GM23338 (cell line): ENCODE data around the gene ZNF280D. TPM values are rescaled to one million over a fixed set of nuclear protein-coding genes. Genes with fewer than 3 reads are reported as not detected.

ENCODE experiments used
- ATAC-seq: fragments of 200-7000 bp; cut with Tn5 transposase; 3 replicates; pipeline ENCODE4 v1.9.1; 2020
- DNase-seq: peaks from one replicate; pipeline ENCODE4 v3.0.0-alpha.2; 2015; ENCODE audit warnings: low spot score
- H2AFZ ChIP-seq: fragments of 200-600 bp; sonication (generic); 2 replicates; pipeline ENCODE4 v1.8.0; 2016; ENCODE audit warnings: antibody characterized with exemption, mild to moderate bottlenecking, moderate library complexity
- H3F3A ChIP-seq: fragments of 200-600 bp; sonication (generic); replicated peaks from 2 replicates; pipeline ENCODE4 v1.8.0; 2017; ENCODE audit warnings: antibody characterized with exemption, mixed run types, low read depth
- H3K27ac ChIP-seq: fragments of 200-600 bp; sonication (generic); 2 replicates; pipeline ENCODE4 v1.6.1; 2016; ENCODE audit warnings: low read depth
- H3K27me3 ChIP-seq: fragments of 200-600 bp; sonication (generic); 2 replicates; pipeline ENCODE4 v1.8.0; 2016; ENCODE audit warnings: mild to moderate bottlenecking, mixed run types, moderate library complexity; ENCODE audit not compliant: insufficient read depth
- H3K36me3 ChIP-seq: fragments of 200-600 bp; sonication (generic); 2 replicates; pipeline ENCODE4 v1.8.0; 2016; ENCODE audit warnings: mild to moderate bottlenecking; ENCODE audit not compliant: insufficient read depth
- H3K4me1 ChIP-seq: fragments of 200-600 bp; sonication (generic); 2 replicates; pipeline ENCODE4 v1.8.0; 2016; ENCODE audit warnings: mild to moderate bottlenecking, moderate library complexity; ENCODE audit not compliant: insufficient read depth
- H3K4me2 ChIP-seq: fragments of 200-600 bp; sonication (generic); 2 replicates; pipeline ENCODE4 v1.7.1; 2017; ENCODE audit warnings: mixed run types
- H3K4me3 ChIP-seq: fragments of 200-600 bp; sonication (generic); 2 replicates; pipeline ENCODE4 v1.6.1; 2016; ENCODE audit warnings: mixed run types
- H3K79me2 ChIP-seq: fragments of 200-600 bp; sonication (generic); replicated peaks from 2 replicates; pipeline ENCODE4 v1.8.0; 2017; ENCODE audit warnings: mild to moderate bottlenecking; ENCODE audit not compliant: insufficient read depth
- H3K9me2 ChIP-seq: fragments of 200-600 bp; sonication (generic); 2 replicates; pipeline ENCODE4 v1.8.0; 2017; ENCODE audit not compliant: insufficient read depth
- H4K20me1 ChIP-seq: fragments of 200-600 bp; sonication (generic); replicated peaks from 2 replicates; pipeline ENCODE4 v1.8.0; 2017; ENCODE audit warnings: mild to moderate bottlenecking; ENCODE audit not compliant: insufficient read depth
- H3K27ac Mint-ChIP-seq: 2 replicates; pipeline ENCODE4 v1.8.0; 2020; ENCODE audit warnings: inconsistent platforms, mild to moderate bottlenecking, moderate library complexity, mixed read lengths
- H3K27me3 Mint-ChIP-seq: 3 replicates; pipeline ENCODE4 v1.8.0; 2022; ENCODE audit warnings: low read depth, mild to moderate bottlenecking, moderate library complexity, mixed read lengths, inconsistent platforms; ENCODE audit not compliant: insufficient read depth, poor library complexity
- H3K36me3 Mint-ChIP-seq: 3 replicates; pipeline ENCODE4 v1.8.0; 2021; ENCODE audit warnings: low read depth, mild to moderate bottlenecking, inconsistent platforms, moderate library complexity, mixed read lengths
- H3K4me1 Mint-ChIP-seq: 3 replicates; pipeline ENCODE4 v1.8.0; 2020; ENCODE audit warnings: mild to moderate bottlenecking, inconsistent platforms, mixed read lengths
- H3K4me3 Mint-ChIP-seq: 3 replicates; pipeline ENCODE4 v1.8.0; 2021; ENCODE audit warnings: moderate library complexity, mild to moderate bottlenecking, inconsistent platforms, mixed read lengths
- H3K9me3 Mint-ChIP-seq: 3 replicates; pipeline ENCODE4 v1.8.0; 2020; ENCODE audit warnings: moderate library complexity, mild to moderate bottlenecking, inconsistent platforms, mixed read lengths
- CREB1 ChIP-seq: fragments of 250-450 bp; sonication (Bioruptor Pico); IDR thresholded peaks from 2 replicates; pipeline ENCODE4 v1.5.0; 2020; ENCODE audit warnings: low read depth, mild to moderate bottlenecking, moderate library complexity
- CTCF ChIP-seq, 2 experiments: fragments of 200-600 bp in 1 of 2; sonication (generic) in 1 of 2; conservative IDR thresholded peaks; 2 replicates each; pipeline versions ENCODE4 v1.5.1 to v1.6.1; 2016 to 2017; ENCODE audit warnings: antibody characterized with exemption in 2 of 2, low read depth in 2 of 2, mild to moderate bottlenecking in 2 of 2, moderate library complexity in 1 of 2
- ETS1 ChIP-seq: IDR thresholded peaks from 2 replicates; pipeline ENCODE4 v1.6.1; 2016; ENCODE audit warnings: antibody characterized with exemption
- EZH2 ChIP-seq: fragments of 200-600 bp; sonication (generic); IDR thresholded peaks from one replicate; pipeline ENCODE4 v1.8.0; 2017; ENCODE audit warnings: antibody characterized with exemption, mild to moderate bottlenecking, low read depth; ENCODE audit not compliant: unreplicated experiment
- EZH2phosphoT487 ChIP-seq: fragments of 200-600 bp; sonication (generic); IDR thresholded peaks from one replicate; pipeline ENCODE4 v1.8.1; 2018; ENCODE audit warnings: antibody characterized with exemption; ENCODE audit not compliant: unreplicated experiment
- JUNB ChIP-seq: IDR thresholded peaks from one replicate; pipeline ENCODE4 v1.6.1; 2016; ENCODE audit warnings: antibody characterized with exemption; ENCODE audit not compliant: unreplicated experiment
- NANOG ChIP-seq: IDR thresholded peaks from 2 replicates; pipeline ENCODE4 v1.6.1; 2016; ENCODE audit warnings: antibody characterized with exemption, borderline replicate concordance
- POLR2AphosphoS5 ChIP-seq: IDR thresholded peaks from 2 replicates; pipeline ENCODE4 v1.6.1; 2016; ENCODE audit warnings: antibody characterized with exemption, low read depth
- REST ChIP-seq: IDR thresholded peaks from one replicate; pipeline ENCODE4 v1.6.1; 2018; ENCODE audit warnings: antibody characterized with exemption; ENCODE audit not compliant: unreplicated experiment
- STAT1 ChIP-seq: IDR thresholded peaks from one replicate; pipeline ENCODE4 v1.6.1; 2016; ENCODE audit warnings: antibody characterized with exemption; ENCODE audit not compliant: unreplicated experiment
- ZNF114 ChIP-seq: fragments of 250-450 bp; sonication (Bioruptor Pico); IDR thresholded peaks from 2 replicates; pipeline ENCODE4 v1.5.0; 2020; ENCODE audit warnings: mild to moderate bottlenecking, moderate library complexity
- ZNF331 ChIP-seq: fragments of 250-450 bp; sonication (Bioruptor Pico); IDR thresholded peaks from 2 replicates; pipeline ENCODE4 v1.5.0; 2020; ENCODE audit warnings: low read depth, mild to moderate bottlenecking, moderate library complexity
- ZNF462 ChIP-seq: fragments of 250-450 bp; sonication (Bioruptor Pico); IDR thresholded peaks from 2 replicates; pipeline ENCODE4 v1.5.0; 2020; ENCODE audit warnings: mild to moderate bottlenecking, moderate library complexity
- polyA plus RNA-seq: library from polyadenylated mRNA; unstranded; fragments of >200 nt; fragmentation: Nextera tagmentation; extraction: Ambion mirVana; gene quantifications from 2 replicates; pipeline ENCODE4 v1.2.1, GENCODE V29; 2016
- total RNA-seq: library from RNA; depleted of rRNA; stranded (reverse); fragments of >200 nt; shearing (Covaris generic); gene quantifications from 2 replicates; pipeline ENCODE4 v1.2.3, GENCODE V29; 2014

The ZNF280D gene
- total and polyA plus RNA-seq, 2 experiments from 2014 or later: 23.3 to 32.5 TPM

GRCh38 chr15:56654624-56655023 lies 78.7 kb downstream of the ZNF280D start:
- H3K4me3 Mint-ChIP-seq: no peak overlapping the region
- no peaks in the 10 kb centered on the region for H3K9me3 Mint-ChIP-seq
- no peaks in the 10 kb centered on the region for H3K27me3 ChIP-seq

More at GRCh38 chr15:56654624-56655023, 78.7 kb downstream of the ZNF280D start:
- Histone ChIP-seq H2AFZ (no peak overlapping the region), H3K4me1 (no peaks in the 10 kb centered on the region), H3K4me3 (no peak overlapping the region), H3K9me2 (no peaks in the 10 kb centered on the region), H3K4me2 (no peak overlapping the region), H3F3A (no peaks in the 10 kb centered on the region), H3K79me2 (no peaks in the 10 kb centered on the region), H4K20me1 (no peaks in the 10 kb centered on the region), H3K36me3 (no peaks in the 10 kb centered on the region), H3K27ac (no peak overlapping the region)
- peaks cover 2% of the 10 kb centered on the region; the same call in 2 of the 3 replicates for H3K4me1 Mint-ChIP-seq
- no peak for DNase-seq
- TF ChIP-seq EZH2phosphoT487: no peak
- TF ChIP-seq JUNB: no peak
- no peak for TF ChIP-seq ETS1
- TF ChIP-seq ZNF462 (CRISPR knock-in tag): no peak
- no peak for TF ChIP-seq NANOG
- no peak for TF ChIP-seq POLR2AphosphoS5
- TF ChIP-seq CTCF (conservative IDR thresholded peaks at IDR 0.05; ENCODE audit: low read depth in 2 of 2): no peak
- no peak for TF ChIP-seq STAT1
- no peak for TF ChIP-seq EZH2
- TF ChIP-seq ZNF331: no peak
- TF ChIP-seq REST: no peak
- TF ChIP-seq ZNF114 (CRISPR knock-in tag): no peak
- TF ChIP-seq CREB1 (CRISPR knock-in tag): no peak
- no peak overlapping the region for H3K27ac Mint-ChIP-seq
- no peak for ATAC-seq
- H3K36me3 Mint-ChIP-seq: no peaks in the 10 kb centered on the region
- H3K27me3 Mint-ChIP-seq: no peaks in the 10 kb centered on the region
